ENCODE measurements around the gene TMEM63A. TPM values are rescaled to one million over a fixed set of nuclear protein-coding genes. Genes with fewer than 3 reads are reported as not detected.
"Not testable (repeated sequence)": the region's sequence is repeated elsewhere in the genome, so short reads cannot be mapped to it uniquely, and the experiment has no call there.

Gene TMEM63A
- total RNA-seq, 1 experiment from 2014 or later: 115 TPM

- intact Hi-C loops (cut with micrococcal nuclease; ENCODE audit: unreplicated experiment): loop anchor here (2.0 kb wide), 2 partner anchors 35 to 63 kb away; partner anchors contain the start of gene SRP9
- BruUV-seq (replicated peaks): no TSS peak
- Histone ChIP-seq H3K4me3 (peak overlapping the region; percentile 92), H3K79me2 (ENCODE audit: low read depth) (peaks cover 60% of the 10 kb centered on the region), H4K20me1 (ENCODE audit: insufficient read depth) (no peaks in the 10 kb centered on the region), H3K4me2 (peak overlapping the region; percentile 95), H3K9me2 (ENCODE audit: insufficient read depth) (no peaks in the 10 kb centered on the region), H3F3A (ENCODE audit: insufficient read depth, low read depth) (peaks cover 35% of the 10 kb centered on the region), H2AFZ (no peak overlapping the region), H3K36me3 (ENCODE audit: low read depth) (peaks cover 26% of the 10 kb centered on the region), H3K9me3 (ENCODE audit: insufficient read depth, low read depth) (no peaks in the 10 kb centered on the region), H3K27ac (peak overlapping the region; percentile 87), H3K27me3 (ENCODE audit: insufficient read depth, low read depth) (no peaks in the 10 kb centered on the region), H3K4me1 (replicated peaks; ENCODE audit: insufficient read depth) (peaks cover 63% of the 10 kb centered on the region)
- ChIA-PET CTCF (interaction anchor here (0.6 kb wide), 1 partner anchor 127 kb away, joined by 7 read pairs; no protein-coding TSS in a partner anchor), POLR2A (ENCODE audit: unreplicated experiment) (interaction anchor here (0.6 kb wide), 2 partner anchors 9 to 1518 kb away, joined by 6 to 7 read pairs; no protein-coding TSS in a partner anchor)
- TF ChIP-seq CTCF (conservative IDR thresholded peaks at IDR 0.05) (peak; percentile 60), EZH2 (IDR thresholded peaks at IDR 0.05; ENCODE audit: low read depth) (no peak)
- DNase-seq: no peak
Observed at GRCh38 chr1:225811622-225812487, 70.3 kb downstream of the TMEM63A start.

- intact Hi-C loops (cut with micrococcal nuclease; ENCODE audit: unreplicated experiment): loop anchor here (1.0 to 2.0 kb wide), 2 partner anchors 64 to 330 kb away; no protein-coding TSS in a partner anchor
- H3K79me2 ChIP-seq (ENCODE audit: low read depth): peaks cover 50% of the 10 kb centered on the region
- H3K4me2 ChIP-seq: peak overlapping the region; percentile 95
- H3K27ac ChIP-seq: peak overlapping the region; percentile 75
- peak overlapping the region; percentile 92 for H3K4me3 ChIP-seq
- H3K9me3 ChIP-seq (ENCODE audit: insufficient read depth, low read depth); POLR2A ChIA-PET (ENCODE audit: unreplicated experiment); H3K9me2 ChIP-seq (ENCODE audit: insufficient read depth); H4K20me1 ChIP-seq (ENCODE audit: insufficient read depth); H3K27me3 ChIP-seq (ENCODE audit: insufficient read depth, low read depth); H2AFZ ChIP-seq: not testable (repeated sequence)
- BruUV-seq (replicated peaks): TSS peak; percentile 52
- H3K36me3 ChIP-seq (ENCODE audit: low read depth): peaks cover 24% of the 10 kb centered on the region
- peaks cover 34% of the 10 kb centered on the region for H3F3A ChIP-seq (ENCODE audit: insufficient read depth, low read depth)
- H3K4me1 ChIP-seq (replicated peaks; ENCODE audit: insufficient read depth): peaks cover 53% of the 10 kb centered on the region
- CTCF ChIA-PET: interaction anchor here (0.7 kb wide), 1 partner anchor 336 kb away, joined by 3 read pairs; no protein-coding TSS in a partner anchor
- DNase-seq: peak; percentile 64 to 67
Observed at GRCh38 chr1:225810579-225811538, 71.3 kb downstream of the TMEM63A start.

- H3K79me2 ChIP-seq (ENCODE audit: low read depth): peaks cover 42% of the 10 kb centered on the region
- POLR2A ChIA-PET (ENCODE audit: unreplicated experiment): interaction anchor here (0.6 kb wide), 1 partner anchor 39 kb away, joined by 4 read pairs; no protein-coding TSS in a partner anchor
- BruUV-seq (replicated peaks): no TSS peak
- H3F3A ChIP-seq (ENCODE audit: insufficient read depth, low read depth): peaks cover 34% of the 10 kb centered on the region
- H3K27me3 ChIP-seq (ENCODE audit: insufficient read depth, low read depth): no peaks in the 10 kb centered on the region
- no peaks in the 10 kb centered on the region for H4K20me1 ChIP-seq (ENCODE audit: insufficient read depth)
- H3K4me3 ChIP-seq: peak within 1 kb of the TSS; percentile 92
- peaks cover 16% of the 10 kb centered on the region; the same call in 1 of the 2 replicates for H3K36me3 ChIP-seq (ENCODE audit: low read depth)
- H3K9me3 ChIP-seq (ENCODE audit: insufficient read depth, low read depth): no peaks in the 10 kb centered on the region
- no peaks in the 10 kb centered on the region for H3K9me2 ChIP-seq (ENCODE audit: insufficient read depth)
- CTCF ChIA-PET: interaction anchor here (0.6 kb wide), 2 partner anchors 229 to 234 kb away, joined by 3 to 16 read pairs; no protein-coding TSS in a partner anchor
- H3K4me1 ChIP-seq (replicated peaks; ENCODE audit: insufficient read depth): peaks cover 44% of the 10 kb centered on the region
- DNase-seq: peak; percentile 76 to 95
- H3K4me2 ChIP-seq: peak within 1 kb of the TSS; percentile 95
- peak within 1 kb of the TSS; percentile 75 for H3K27ac ChIP-seq
- TF ChIP-seq EZH2 (IDR thresholded peaks at IDR 0.05; ENCODE audit: low read depth) (no peak), CTCF (conservative IDR thresholded peaks at IDR 0.05) (no peak; the same call in 1 of the 2 replicates)
- intact Hi-C loops (cut with micrococcal nuclease; ENCODE audit: unreplicated experiment): loop anchor here (1.0 to 2.0 kb wide), 2 partner anchors 65 to 329 kb away; no protein-coding TSS in a partner anchor
- peak within 1 kb of the TSS; percentile 45; the same call in 1 of the 2 replicates for H2AFZ ChIP-seq
Observed at GRCh38 chr1:225809842-225810578, 72.2 kb downstream of the TMEM63A start, which contains the start of gene EPHX1. EPHX1 (plus strand) TSS chr1:225810124; CDS start chr1:225828730, 18,606 bp downstream.

Measured in PC-9 (cell line).